OCI-M1 (cell line): ENCODE data around the gene PTPRN2.
"Not testable (repeated sequence)": the region's sequence is repeated elsewhere in the genome, so short reads cannot be mapped to it uniquely, and the experiment has no call there.

Experiments
- DNase-seq: peaks from one replicate; lab custom pipeline; 2025; lab: John Stamatoyannopoulos, UW

The PTPRN2 gene

DNA sequence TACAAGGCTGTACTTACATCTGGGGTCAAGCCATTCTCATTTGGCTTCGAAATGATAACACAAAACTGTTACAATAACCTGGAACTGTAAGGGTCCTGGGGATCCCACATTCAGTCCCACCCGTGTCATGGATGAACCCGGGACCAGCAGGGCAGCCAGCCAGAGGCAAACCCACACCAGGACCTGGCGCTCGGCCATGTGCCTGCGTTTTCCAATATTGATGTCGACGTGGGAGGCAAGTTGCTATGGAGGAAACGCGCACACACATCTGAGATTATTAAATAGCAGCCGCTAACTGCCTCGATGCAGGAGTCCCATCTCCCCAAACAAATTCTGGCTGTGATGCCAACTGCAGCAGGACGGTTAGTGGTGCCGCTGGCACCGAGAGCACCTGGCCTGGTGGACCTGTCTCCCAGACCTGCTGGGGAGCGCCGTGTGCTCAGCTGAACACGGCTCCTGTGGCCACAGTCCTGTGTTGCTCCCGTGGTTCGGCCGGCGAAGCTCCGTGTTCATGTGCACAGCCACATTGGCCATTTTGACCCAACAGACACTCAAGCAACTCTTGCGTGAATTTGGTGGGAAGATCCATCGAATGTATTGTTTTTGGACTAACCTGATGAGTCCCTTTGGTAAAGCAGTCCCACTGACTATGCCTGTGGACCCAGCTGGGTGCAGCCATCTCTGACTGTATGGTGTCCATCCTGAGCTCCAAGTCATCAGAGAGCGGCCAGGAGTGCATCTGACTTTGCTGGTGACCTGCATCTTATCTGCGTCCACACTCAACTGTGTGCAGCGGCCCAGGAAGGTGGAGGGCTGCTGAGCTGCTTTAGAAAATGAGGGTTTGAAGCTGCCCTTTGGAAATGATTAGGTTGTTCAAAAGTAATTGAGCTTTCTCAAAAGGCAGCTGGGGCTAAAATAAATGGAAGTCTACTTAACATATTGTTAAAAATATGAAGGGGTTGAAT is 852.7 kb downstream of the PTPRN2 start:
- no peak for DNase-seq

DNA sequence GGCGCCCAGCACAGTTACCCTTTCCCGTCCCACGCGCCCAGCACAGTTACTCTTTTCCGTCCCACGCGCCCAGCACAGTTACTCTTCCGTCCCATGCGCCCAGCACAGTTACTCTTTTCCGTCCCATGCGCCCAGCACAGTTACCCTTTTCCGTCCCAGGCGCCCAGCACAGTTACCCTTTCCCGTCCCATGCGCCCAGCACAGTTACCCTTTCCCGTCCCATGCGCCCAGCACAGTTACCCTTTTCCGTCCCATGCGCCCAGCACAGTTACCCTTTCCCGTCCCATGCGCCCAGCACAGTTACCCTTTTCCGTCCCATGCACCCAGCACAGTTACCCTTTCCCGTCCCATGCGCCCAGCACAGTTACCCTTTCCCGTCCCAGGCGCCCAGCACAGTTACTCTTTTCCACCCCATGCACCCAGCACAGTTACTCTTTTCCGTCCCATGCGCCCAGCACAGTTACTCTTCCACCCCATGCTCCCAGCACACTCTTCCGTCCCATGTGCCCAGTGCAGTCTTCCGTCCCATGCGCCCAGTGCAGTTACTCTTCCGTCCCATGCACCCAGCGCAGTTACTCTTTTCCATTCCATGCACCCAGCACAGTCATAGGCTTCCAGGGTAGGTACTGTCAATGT is 853.7 kb downstream of the PTPRN2 start:
- DNase-seq = not testable (repeated sequence)

DNA sequence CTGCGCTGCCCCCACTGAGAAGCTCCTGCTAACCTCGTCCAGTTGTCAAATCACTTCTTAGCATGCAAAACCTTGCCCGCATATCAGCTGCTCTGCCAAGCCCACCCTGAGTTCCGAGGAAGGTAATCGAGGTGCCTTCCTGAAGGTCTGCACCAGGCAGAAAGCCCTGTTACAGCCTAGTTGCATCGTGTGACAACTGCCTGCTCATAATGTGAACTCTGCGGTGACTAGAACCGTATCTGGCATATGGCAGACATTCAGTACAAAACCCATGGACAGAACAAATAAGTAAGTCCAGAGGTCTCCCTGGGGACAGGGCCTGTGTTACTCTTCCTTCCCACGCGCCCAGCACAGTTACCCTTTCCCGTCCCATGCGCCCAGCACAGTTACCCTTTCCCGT is 856.5 kb downstream of the PTPRN2 start:
- no peak for DNase-seq

DNA sequence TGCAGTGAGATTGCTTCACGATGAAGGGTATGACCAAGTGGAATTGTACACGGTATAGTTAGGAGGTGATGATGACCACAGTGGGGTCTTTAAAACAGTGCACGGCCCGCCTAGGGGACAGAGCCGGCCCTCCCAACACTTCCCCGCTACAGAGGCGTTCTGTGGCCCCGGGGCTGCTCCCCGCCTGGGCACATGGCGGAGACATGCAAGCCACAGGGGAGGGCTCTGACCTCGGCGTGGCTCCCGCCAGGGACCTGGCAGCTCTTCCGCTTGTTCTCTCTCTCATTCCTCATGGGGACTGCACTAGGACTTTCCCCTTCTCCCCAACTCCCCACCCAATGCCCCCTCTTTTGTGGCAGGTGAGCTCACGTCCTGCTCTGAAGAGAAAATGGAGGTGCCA is 857.0 kb downstream of the PTPRN2 start:
- no peak for DNase-seq

DNA sequence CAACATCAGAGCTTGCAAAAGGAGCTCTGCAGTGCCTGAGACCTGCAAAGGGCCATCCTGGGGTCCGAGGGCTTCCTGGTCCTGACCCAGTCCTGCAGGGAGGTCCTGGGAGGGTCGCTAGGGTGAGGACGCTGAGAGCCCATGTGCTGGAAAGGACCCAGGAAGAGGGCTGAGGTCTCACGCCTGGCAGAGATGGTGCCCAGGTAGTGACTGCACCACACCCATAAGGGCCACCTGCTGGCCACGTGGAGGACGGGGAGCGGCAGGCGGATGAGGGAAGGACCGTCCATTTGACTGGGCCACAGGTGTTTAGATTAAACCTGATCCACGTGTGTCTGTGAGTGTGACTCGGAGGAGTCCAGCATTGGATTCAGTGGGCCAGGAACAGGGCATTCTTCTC is 858.1 kb downstream of the PTPRN2 start:
- no peak for DNase-seq

DNA sequence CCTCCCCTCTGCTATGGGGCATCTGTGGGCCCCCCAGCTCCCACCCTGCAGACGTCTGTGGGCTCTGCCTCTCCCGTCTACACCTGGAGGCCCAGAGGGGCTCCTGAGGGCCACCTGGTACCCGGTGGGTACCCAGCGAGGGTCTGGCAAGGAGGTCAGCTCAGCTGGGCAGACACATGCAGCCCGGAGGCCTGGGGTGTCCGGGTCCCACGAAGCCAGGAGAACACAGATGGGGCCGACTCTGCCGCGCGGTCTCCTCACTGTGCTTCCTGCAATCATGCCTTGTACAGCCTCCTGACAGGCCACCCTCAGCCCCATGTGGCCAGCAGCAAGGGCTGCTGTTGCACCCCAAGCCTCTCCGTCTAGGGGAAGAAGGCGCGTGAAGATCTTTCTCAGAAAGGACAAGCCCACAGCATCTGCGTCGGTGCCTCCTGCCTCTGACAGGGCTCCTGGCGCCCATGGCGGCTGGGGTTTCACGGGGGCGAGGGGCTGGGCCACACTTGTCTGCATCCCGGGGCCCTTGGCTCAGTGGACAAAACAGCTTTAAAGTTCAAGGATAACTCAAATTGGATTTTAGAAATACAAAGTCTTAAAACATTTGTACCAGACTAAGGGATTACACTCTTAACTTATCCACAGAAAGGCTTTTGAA is 859.5 kb downstream of the PTPRN2 start:
- no peak for DNase-seq

DNA sequence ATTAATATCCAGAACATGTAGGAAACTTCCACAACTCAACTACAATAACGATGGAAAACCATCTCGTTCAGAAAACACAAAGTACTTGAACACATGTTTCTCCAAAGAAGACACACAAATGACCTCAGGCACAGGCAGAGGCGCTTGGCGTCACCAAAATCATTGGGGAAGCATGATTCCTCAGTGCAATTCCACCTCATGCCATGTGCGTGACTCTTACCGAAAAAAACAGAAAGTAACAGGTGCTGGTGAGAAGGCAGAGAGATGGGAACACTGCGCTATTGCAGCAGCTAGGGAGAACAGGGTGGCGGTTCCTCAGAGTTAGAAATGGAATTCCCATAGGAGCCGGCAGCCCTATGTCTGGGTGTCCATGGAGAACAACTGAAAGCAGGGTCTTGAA is 860.9 kb downstream of the PTPRN2 start:
- no peak for DNase-seq

DNA sequence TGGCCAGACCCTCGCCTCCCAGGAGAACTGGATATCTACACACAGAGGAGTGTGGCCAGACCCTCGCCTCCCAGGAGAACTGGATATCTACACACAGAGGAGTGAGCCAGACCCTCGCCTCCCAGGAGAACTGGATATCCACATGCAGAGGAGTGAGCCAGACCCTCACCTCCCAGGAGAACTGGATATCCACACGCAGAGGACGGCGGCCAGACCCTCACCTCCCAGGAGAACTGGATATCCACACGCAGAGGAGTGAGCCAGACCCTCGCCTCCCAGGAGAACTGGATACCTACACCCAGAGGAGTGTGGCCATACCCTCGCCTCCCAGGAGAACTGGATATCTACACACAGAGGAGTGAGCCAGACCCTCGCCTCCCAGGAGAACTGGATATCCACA is 862.3 kb downstream of the PTPRN2 start:
- not testable (repeated sequence) for DNase-seq

DNA sequence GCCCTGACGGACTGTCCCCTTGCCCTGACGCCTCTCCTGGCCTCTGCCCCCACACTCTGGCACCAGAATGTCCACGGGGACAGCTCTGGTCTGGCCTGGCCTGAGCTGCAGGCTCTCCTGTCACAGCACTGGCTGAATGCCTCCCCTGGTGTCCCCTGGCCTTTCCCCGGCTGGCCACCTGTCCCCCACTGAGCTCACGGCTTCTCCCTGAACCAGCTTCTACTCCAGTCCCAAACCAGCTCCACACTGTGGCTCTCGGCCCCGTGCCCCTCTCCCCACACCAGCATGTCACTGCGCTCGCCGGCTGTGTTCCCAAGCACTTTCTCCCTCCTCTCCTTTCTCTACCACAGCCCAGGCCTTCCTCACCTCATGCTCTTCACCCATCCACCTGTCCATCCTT is 864.4 kb downstream of the PTPRN2 start:
- no peak for DNase-seq

DNA sequence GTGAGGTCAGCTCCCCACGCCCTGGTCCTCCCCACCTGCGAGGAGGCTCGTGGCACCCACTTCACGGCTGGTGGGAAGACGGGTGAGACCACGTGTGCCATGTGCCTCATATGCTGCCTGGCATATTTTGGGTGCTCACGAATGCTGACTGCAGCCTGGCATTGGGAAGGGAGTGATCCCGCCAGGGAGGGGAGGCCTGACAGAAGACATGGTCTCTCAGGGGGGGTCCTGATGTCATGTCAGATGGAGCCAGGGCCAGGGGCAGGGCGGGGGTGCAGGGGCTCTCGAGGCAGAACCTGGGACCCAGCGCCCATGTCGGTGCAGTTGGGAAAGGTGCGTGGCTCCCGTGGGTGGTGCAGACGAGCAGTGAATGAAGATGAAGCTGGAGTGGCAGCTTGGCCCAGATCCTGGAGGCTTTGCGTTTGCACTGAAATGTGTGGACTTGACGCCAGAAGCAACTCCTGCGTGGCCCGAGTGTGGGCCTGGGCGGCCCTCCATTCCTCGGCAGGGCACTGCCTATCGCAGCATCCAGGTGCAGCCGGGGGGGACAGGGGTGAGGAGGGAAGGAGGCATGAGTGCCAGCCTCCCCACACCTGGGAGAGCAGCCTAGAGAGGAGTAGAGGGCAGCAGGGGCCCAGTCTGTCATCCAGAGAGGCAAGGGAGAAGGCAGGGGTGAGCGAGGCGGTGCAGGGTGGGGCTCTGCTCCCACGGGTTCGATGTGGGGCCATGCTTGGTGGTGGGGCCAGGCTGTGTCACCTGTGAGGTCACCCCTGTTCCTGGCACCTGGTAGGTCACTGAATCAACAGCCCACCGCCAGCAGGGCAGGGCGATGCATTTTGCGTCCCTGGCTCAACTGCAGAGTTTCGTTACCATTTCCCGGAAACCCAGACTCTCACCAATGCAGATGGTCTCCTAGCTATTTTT is 865.2 kb downstream of the PTPRN2 start:
- no peak for DNase-seq

DNA sequence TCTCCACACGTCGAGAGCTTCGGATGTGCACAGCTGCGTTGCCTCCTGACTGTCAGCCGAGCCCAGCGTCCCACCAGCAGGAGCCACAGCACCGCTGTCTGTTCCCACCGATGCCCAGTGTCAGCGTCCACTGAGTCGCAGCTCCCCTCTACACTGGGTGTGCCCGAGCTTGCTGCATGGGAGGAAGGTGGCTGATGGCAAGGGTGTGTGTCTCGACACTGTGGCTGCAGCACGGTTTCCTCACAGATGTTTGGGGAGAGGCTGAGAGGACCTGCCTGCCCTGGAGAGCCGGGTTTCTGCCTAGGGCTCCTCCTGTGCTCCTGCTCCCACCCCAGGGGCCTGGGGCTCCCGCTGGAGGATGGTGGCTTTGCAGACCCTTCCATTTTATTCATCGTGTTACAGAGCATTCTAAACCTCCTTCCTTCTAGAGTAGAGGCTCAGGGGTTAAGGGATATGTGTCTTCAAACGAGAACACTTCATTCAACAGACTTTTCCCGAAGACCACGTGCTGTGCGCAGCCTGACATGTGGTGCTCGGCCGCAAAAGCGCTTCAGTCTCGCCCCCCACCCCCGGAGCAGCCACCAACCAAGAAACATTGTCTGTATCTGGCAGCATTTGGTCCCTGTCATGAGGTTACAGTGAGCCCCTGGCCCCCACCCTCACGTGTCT is 866.0 kb downstream of the PTPRN2 start:
- no peak for DNase-seq

DNA sequence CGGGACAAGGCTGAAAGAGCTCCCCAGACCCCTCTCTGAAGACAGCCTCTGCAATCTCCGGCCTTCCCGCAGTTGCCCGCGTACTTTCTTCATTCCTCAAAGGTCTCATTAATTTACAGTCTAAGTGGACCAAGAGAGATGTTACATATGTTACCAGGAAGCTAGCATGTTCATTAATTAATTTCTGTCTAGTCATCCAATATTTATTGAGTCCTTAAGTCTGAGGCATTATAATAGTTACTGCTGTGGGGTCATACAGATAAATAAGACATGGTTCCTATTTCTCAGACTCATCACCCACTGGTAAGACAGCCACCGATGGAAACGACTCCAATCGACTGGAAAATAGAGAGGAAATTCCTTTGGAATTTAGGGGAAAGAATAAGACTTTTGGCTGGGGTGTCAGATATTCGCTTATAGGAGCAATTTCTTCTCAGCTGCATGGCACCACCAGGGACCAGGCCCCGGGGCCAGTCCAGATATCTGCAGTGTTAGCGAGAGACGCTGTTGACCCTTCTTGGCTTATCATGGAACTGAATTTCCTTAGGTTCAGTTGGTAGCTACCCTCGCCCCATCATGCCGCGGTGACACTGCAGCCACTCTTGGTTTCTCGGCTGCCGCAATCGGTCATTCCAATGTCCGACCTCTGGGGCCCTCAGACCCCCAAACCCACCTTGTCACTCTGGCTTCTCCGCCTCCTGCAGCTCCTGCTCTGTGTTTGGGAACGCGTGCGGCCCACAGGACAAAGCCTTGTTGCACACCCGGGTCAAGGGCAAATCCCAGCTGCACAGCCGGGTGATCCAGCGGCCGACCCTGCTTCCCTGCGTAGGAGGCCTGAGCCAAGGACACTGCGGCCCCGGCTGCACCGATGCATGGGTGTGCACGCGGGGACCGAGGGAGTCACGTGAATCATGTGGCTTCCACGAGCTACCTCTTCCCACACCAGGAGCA is 867.6 kb downstream of the PTPRN2 start:
- DNase-seq = no peak

DNA sequence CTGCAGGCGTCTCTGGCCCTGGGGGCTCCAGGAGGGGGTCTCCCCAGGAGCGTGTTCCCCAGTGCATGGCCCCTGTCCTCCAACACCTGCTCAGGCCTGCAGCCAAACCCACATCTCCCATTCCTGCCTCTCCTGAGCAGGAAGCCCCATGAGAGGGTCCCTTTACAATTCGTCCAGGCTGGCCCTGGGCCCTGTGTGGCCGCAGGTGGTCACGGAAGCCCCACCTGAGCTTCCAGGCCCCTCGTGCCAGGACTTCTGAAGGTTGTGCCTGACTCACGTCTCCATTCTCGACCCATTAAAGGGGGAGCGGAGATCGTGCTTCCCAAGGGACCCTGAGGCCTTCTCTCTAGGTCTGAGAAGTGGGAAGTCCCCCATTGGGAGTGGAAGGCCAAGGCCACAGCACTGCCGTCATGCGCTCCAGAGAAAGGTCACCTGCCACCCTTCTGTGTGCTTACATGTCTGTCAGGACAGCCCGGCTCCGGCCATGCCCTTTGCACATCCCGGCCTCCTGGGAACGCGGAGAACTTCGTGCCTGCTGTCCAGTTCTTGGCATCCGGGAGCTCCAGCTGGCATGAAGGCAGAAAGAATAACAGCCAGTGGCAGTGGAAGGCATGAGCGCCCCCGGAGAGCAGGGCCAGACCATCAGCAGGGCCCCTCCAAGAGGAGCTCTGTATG is 868.5 kb downstream of the PTPRN2 start:
- no peak for DNase-seq

DNA sequence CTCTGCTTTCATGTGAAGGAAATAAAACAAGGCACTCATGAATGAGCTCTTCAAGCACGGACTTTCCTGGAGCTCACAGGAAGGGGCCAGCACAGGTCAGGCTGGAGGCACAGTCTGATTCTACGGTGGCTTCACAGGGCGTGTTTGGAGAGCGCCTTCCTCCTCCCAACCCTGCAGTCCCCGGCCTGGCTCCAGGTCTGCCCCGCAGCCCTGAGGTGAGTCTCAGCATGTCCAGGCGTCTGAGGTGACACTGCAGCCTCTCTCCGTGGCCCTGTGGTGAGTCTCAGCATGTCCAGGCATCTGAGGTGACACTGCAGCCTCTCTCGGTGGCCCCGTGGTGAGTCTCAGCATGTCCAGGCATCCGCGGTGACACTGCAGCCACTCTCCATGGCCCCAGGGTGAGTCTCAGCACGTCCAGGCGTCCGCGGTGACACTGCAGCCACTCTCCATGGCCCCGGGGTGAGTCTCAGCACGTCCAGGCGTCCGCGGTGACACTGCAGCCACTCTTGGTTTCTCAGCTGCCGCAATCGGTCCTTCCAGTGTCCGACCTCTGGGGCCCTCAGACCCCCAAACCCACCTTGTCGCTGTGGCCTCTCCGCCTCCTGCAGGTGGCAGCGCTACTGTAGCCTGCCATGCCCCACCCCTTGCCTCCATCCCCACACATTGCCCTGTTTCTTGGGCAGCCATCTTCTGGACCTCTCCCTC is 869.2 kb downstream of the PTPRN2 start:
- DNase-seq = no peak

DNA sequence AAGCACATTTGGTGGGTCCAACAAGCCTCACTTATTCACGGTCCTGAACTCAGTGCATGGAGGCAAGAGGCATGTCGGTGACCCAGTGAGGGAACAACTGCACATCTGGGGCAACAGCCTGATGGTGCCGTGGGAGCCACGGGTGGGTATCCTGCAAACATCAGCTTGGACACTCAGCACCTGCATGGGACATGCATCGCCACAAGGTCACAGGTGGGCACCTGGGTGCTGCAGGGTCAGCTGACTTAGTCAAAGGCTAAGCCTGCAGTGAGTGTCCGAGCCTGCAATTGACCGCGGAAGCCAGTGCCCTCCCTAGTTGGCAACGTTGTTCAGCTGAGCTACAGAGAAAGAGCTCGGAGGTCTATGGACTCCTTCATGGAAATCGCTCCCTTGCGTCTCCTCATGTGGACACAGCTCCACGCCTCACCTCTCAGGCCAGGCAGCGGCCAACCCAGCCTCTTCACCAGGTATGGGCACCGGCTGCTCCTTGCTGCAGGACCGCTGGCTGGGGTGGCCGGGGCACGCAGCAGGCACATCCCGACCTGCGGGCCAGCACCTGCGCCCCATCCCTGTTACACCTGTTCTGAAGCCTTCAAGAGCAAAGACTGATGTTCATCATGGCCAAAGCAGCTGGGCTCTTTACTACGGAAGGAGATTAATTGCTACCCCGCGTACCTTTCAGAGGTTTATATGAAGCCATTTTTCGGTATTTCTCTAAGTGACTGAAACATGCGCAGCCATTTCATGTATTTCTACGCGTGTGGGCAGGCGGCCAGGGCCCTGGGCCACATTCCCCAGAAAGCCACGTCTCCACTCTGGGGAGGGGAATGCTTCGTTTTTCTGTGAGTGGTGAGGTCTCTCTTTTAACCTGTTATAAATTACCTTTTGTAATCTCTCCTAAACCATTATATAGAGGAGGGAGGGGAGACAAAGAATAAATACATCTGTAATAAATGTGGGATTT is 870.1 kb downstream of the PTPRN2 start:
- DNase-seq = no peak

DNA sequence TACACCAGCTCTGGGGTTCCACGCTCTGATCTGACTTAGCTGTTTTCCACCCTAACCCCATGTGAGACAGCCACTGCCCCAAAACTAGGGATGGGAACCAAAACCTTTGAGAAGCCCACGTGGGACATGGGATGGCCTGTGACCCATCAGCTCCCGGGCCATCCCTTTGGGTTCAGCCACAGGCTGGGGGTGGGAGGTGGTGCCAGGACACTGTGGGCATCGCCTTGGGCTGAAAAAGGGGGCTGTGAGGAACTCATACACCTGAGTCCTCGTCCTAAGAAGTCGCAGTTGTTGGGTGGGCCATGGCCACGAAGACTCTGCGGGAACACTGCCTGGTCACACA is 871.7 kb downstream of the PTPRN2 start:
- no peak for DNase-seq

DNA sequence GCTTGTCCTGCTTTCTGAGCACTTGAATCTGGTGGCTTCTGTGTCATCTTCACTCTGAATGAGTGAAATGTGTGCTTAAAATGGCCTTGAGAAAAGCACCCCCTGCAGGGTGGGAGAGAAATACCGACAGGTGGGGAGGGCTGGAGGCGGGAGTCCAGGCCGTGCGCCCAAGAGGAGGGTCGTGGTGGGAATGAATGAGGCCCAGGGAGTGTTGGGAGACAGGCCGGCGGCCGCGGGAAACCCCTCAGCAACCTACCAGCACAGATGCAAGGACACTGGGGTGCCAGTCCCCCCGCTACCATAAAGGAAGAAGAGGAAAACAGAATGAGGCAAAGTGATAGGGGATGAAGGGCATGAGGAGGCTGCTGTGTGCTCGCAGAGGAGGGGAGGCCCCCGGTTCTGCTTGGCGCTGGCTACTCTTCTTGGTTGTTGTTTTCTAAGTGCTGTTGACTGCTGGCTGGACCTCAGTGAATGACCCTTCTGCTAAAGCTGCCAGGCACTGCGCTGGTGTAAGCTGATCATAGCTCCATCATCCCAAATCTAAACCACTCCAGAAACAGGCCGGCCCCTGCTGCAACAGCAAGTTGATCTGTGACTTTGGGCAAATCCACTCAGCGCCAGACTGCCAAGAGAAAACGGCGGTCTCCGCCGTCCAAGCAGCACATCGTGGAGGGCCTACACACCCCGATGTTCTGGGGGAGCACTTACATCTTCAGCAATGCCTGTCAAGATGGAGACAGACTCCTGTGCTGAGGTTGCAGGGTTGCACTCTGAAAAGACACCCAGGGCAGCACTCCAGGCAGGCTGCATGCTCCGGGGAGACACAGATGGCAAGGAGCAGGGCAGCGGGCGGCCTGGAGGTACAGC is 872.3 kb downstream of the PTPRN2 start:
- no peak for DNase-seq
